GM19023 (cell line): ENCODE results near the gene CTDSPL.
"Not testable (repeated sequence)": the region's sequence is repeated elsewhere in the genome, so short reads cannot be mapped to it uniquely, and the experiment has no call there.

ENCODE experiments used
- ATAC-seq: cut with Tn5 transposase; IDR thresholded peaks from one replicate; pipeline ENCODE4 v1.9.1; 2021; ENCODE audit warnings: mild to moderate bottlenecking, moderate library complexity; ENCODE audit not compliant: unreplicated experiment

CTDSPL gene

GRCh38 chr3:38031022-38031994 is 169.6 kb downstream of the CTDSPL start:
- ATAC-seq, result no peak

- no peak for ATAC-seq
Measured at GRCh38 chr3:38032328-38032865, 170.7 kb downstream of the CTDSPL start.

GRCh38 chr3:38033586-38033985 is 171.9 kb downstream of the CTDSPL start:
- not testable (repeated sequence) for ATAC-seq
